Erythroblast (primary cell): ENCODE measurements around the gene LSAMP.

Source experiments
- DNase-seq, 2 experiments: peaks; one replicate each; lab custom pipeline; 2025; lab: John Stamatoyannopoulos, UW
- GATA1 ChIP-seq: IDR thresholded peaks from 2 replicates; pipeline ENCODE4 v1.6.1; 2011; ENCODE audit warnings: low read depth, mild to moderate bottlenecking, control low read depth, low read length, moderate library complexity
- POLR2A ChIP-seq: IDR thresholded peaks from 2 replicates; pipeline ENCODE4 v1.6.1; 2011; ENCODE audit warnings: mild to moderate bottlenecking, low read length

LSAMP gene

DNA sequence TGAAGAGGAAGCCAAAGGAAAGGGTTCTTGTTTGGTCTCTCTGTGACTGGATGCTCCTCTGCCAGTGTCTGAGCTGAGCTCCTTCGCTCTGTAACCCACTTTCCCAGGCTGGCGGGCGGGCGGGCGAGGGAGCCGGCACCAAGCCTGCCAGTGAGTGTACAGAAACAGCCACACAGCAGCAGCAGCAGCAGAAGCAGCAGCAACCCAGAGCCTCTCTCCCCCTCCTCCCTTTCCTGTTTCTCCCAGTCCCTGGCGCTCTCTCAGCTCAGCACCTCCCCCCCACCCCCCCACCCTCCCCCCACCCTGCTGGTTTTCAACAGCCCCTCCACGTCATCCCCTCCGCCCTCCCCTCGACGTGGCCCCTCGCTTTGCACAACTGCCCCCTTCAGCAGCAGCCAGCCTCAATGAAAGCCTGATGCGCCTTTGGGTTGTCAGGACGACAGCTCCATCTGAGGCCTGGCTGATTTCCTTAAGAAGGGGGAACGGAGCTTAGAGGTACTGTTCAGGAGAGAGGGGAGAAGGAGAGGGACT is at the start of gene LSAMP:
TSS of gene LSAMP (minus strand) at position 177 of the 531 bp plus-strand sequence.
- no peak for DNase-seq
- TF ChIP-seq GATA1 (no peak), POLR2A (no peak)

DNA sequence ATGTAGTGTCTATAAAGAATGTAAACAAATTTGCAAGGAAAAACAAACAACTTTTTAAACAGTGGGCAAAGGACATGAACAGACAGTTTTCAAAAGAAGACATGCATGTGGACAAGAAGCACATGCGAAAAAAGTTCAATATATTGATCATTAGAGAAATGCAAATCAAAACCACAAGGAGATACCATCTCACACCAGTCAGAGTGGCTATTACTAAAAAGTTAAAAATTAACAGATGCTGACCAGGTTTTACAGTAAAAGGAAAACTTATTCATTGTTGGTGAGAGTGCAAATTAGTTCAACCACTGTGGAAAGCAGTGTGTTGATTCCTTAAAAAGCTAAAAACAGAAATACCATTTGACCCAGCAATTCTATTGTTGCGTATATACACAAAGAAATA is 47.1 kb upstream of the LSAMP start:
- no peak for DNase-seq

DNA sequence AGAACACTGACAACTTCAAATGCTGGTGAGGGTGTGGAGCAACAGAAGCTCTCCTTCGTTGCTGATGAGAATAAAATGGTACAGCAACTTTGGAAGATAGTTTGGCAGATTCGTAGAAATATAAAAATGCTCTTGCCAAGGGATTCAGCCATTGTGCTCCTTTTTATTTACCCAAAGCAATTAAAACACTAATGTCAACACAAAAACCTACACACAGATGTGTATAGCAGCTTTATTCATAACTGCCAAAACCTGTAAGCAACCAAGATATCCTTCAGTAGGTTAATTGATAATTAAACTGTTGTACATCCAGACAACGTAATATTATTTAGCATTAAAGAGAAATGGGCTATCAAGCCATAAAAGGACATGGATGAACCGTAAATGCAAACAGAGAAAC is 37.8 kb upstream of the LSAMP start:
- no peak for DNase-seq
- TF ChIP-seq POLR2A (no peak), GATA1 (no peak)

More for the DNA sequence above, 47.1 kb upstream of the LSAMP start:
- TF ChIP-seq GATA1 = no peak
- no peak for TF ChIP-seq POLR2A

DNA sequence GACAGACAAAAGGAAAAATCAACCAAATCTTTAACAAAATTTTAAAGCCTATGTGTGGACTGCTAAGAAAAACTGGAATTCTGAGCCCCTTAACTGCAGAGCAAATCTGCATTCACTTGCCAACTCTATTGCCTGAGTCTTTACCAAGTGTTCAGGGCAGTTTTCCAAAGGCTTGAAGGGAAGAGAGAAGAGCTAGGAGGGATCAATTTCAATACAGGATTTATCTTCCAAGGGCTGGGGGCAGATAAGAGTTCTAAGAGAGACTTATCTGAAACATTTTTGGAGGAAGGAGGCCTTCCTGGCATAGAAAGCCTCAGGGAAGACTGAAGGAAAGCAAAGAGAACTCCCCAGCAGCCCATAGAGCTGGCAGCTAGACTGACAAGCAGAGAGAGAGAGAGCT is 31.4 kb upstream of the LSAMP start:
- DNase-seq = no peak
- TF ChIP-seq GATA1 = no peak
- TF ChIP-seq POLR2A = no peak

DNA sequence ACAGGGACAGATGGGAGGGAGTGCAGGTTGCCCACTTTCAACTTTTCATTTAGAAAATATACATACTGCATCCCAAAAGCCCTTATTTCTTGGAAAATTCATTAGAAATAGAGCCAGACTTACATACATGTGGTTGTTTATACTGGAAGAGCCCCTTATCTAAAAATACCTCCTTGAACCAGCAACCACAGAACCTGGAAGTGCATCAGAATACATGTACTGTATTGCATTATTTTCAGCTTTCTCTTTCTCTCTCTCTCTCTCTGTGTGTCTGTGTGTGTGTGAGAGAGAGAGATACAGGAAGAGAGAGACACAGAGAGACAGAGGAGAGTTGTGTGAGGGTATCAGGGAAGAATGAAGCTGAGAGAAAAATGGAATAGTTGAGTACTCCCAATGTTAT is 29.5 kb upstream of the LSAMP start:
- TF ChIP-seq GATA1 (no peak), POLR2A (no peak)
- DNase-seq = no peak

DNA sequence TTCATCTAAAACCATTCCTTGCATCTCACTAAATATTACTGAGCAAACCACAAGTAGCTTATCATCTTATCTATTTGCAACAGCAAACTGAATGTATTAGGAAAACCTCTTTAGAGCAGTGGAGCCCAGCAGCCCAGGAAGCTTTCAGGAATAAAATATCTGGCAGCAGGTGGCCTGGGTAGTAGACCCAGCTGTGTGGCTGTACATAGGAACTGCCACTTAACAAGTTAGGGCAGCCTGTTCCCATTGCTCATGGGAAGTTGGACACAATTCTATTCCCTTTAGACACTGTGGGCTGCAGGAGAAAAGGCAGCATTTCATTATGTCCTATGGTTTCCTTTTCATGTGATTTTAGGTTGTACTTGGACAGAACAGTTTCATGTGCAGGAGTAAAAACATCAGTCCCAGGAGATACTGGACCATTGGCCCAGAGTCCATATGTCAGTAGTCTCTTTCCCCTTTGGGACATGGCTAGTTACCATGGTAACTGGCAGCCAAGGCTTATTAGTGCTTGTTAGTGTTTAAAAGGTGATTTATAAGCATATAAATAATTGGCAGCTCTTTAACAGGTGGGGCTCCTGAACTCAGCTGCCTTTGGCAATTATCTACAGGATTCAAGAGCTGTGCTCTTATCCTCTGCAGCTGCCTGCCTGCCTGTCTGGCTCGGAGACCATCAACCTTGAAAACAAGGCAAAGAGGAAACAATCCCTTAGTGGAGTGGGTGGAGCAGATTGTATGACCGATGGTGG is 28.9 kb upstream of the LSAMP start:
- no peak for TF ChIP-seq POLR2A
- no peak for TF ChIP-seq GATA1

DNA sequence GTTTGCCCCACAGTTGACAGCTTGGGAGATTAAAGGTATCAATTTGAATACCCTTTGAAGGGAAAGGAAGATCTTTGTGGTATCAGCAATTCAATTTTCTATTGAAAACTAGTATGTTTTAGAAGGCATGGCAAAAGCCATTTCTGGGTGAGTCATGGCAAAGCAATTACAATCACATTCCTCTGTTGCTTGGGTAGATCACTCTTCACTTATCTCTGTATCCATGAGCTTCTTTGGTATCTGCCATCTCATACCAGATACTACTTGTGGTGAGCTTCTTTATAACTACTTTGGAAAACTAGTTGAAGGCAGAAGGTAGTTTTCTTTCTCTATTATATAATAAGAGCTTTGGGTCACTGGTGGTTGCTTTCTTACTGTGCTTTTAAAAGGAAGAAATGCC is 28.3 kb upstream of the LSAMP start:
- TF ChIP-seq GATA1 (no peak), POLR2A (no peak)
- no peak for DNase-seq

More for the DNA sequence above, 28.9 kb upstream of the LSAMP start:
- no peak for DNase-seq

DNA sequence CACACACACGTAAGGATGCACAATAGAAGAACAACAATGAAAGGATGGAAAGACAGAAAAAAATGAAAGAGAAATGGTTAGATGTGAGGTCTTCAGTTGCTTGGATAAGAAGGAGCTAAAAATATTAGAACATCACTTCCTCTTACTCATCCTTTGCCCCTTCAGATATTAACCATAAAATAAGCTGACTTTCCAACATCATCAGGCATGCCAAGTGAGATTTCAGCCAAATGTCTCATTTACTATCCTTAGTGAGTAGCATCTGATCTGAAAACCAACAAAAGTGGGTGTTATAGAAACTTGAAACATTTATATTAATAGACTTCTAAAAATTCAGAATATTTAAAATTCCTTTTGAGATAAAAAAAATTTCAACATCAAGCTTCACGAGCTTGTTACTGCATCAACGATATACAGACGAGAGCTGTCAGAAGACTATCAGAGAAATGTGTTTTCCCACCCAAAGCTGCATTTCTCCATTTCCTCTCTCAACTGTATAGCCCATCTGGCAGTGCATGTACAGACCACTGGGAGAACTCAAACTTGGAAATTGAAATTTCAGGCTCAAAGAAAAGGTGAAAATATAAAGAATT is 25.4 kb upstream of the LSAMP start:
- DNase-seq = no peak
- TF ChIP-seq GATA1 (no peak), POLR2A (no peak)

DNA sequence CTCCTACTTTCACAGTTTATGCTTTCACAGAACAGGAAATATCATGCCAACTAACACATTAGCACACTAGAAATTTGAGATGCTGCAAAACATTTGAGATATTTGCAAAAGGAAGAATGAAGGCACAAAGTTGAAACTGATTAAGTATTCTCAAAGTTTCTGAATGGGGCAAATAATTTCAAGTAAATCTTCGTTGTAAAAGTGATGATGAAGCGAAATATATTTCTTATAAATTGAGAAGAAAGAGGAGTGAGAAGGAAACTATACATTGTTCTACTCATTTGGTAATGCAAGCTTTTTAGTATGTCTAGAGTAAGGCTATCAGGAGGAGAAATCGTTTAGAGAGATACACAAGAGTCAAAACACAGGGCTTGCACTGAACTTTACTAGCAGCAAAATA is 24.3 kb upstream of the LSAMP start:
- TF ChIP-seq POLR2A (no peak), GATA1 (no peak)
- DNase-seq = no peak

DNA sequence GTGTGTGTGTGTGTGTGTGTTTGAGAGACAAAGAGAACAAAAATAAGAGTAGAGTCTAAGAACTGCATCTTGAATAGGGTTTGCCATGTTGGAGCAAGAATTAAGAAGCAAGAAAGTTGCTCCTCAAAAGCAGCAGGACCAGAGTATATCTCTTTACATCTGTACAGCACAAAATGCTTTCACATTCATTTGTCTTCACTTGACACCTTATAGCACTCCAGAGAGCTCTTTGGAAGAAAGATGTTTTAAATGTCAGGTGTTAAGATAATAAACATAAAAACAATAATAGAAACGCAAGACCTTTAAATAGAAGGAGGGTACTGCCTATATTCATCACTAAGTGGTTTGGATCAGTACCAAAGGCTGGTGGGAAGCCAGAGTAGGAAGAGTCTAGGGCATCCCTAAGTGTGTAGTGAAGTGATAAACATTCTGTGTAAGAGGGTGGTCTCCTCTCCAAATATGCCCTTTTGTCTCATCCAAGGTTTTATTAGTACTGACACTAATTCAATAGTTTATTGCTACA is 19.1 kb upstream of the LSAMP start:
- no peak for DNase-seq
- TF ChIP-seq POLR2A (no peak), GATA1 (no peak)

DNA sequence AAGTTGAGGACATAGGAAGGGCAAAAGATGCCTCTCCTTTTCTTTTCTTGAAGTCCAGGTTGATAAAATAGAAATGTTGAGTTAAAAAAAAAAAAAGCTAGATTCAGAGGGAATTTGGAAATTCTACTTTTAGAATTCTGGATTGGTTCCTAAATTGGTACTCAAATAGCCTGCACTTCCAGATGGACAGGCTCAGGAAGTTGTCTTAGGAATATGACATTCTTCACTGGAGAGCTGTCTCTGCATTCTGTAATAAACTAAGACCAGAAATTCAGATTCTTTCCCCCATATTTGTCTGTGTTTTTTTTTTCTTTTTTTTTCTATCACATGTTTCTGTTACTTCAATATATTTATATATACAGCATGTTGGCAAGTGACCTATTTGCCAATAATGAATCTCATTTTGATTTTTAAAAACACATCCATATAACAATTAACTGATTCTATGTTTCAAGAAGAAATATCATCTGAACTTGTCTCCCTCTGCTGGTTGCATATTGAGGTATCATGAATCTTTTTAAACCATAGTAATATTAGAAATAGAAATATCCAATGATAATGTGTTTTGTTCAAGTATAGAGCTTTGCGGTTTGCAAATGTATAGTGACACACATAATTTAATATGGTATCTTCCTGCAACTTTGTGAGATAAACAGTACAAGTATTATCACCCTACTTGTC is 8.5 kb upstream of the LSAMP start:
- TF ChIP-seq GATA1 (no peak), POLR2A (no peak)
- no peak for DNase-seq

DNA sequence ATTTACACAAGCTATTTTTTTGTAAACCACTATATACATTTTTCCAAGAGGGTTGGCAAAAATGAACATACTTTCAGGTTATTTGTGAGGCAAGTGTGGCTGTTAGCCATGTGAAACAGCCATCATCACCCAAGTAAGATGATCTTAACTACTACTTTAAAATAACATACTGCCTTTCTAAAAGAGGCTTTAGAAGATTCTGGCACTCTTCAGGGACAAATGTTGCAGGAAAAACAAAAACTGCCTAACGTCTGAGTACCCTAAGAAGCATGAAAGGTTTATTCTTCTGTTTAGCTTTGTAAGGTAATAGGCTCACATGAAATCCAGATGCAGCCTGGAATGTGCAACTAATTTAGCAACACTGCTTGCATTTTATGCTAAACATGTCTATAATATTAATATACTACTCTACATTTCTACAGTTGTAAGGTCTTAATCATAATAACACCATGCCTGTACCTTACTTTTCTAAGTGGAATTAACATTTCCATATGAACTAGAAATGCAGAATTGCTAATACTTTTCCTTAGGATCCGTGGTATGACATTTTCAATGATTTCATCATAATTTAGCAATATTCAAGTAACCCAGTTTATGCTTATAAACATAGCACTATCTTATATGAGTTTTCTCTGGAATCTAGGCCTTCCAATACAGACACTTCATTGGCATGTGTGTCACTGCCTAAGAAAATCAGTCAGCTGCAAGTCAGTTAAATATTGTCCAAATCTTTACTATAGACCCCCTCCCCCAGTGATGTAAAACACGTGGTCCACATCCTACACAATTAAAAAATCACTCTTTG is 4.5 kb upstream of the LSAMP start:
- TF ChIP-seq POLR2A = no peak
- no peak for TF ChIP-seq GATA1
- DNase-seq = no peak

DNA sequence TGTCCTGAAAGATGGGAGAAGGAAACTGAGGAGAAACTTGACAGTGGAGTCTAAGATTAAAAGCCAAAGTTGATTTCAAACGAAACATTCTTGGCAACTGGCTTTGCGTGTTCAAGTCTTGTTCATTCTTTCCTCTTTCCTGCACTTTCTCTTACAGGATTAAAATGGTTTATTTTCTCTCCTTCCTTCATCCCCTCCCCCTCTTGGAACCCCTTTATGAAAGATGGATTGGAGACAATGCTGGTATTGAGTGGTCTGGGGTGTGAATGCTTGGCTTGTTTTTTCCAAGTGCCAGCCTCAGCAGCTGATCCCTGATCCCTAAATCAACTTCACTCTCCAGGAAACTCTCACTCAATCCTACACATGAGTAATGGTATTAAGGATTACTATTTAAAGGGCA is 703 bp upstream of the LSAMP start:
- no peak for TF ChIP-seq POLR2A
- no peak for TF ChIP-seq GATA1
- no peak for DNase-seq

DNA sequence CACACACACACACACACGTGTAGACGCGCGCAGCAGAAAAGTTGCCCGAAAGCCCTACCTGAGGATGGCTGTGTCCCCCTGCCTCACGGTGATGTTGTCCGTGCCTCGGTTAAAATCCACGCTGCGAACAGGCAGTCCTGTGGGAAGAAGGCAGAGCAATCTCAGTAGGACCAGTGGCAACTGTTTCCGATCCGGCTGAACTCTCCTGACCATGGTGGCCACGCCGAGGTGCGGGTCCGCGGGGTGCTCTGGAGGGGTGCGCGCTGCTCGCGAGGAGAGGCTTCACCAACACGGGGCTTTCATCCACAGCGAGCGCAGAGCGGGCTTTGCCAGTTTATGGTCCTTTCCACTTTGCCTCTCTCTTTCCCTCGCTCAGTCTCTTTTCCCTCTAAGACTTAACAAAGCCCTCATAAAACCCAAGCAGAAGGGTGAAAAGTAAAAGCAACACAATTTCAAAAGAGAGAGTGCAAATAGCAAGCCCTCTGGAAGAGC is 422 bp downstream of the LSAMP start:
- no peak for DNase-seq
- TF ChIP-seq POLR2A = no peak
- TF ChIP-seq GATA1 = no peak
